K562 (cell line): Measurements from ENCODE around the gene HKDC1. TPM values are rescaled to one million over a fixed set of nuclear protein-coding genes. Genes with fewer than 3 reads are reported as not detected.

ENCODE experiments used
- KLF13 ChIP-seq: fragments of 450-650 bp; IDR thresholded peaks from 2 replicates; pipeline ENCODE4 v1.6.1; 2016; ENCODE audit warnings: missing genetic modification characterization, low read depth, mild to moderate bottlenecking, missing compliant biosample characterization, moderate library complexity, borderline replicate concordance
- MYNN ChIP-seq, 2 experiments: sonication (generic); formaldehyde crosslinking in 1 of 2; IDR thresholded peaks; 2 replicates each; pipeline versions ENCODE4 v1.5.0 to v1.6.1; 2016 to 2020; ENCODE audit warnings: antibody characterized with exemption in 1 of 2, missing genetic modification reagents in 1 of 2
- NFRKB ChIP-seq: fragments of 450-650 bp; IDR thresholded peaks from 2 replicates; pipeline ENCODE4 v1.6.1; 2016; ENCODE audit warnings: low read depth
- PKNOX1 ChIP-seq: fragments of 450-650 bp; IDR thresholded peaks from 2 replicates; pipeline ENCODE4 v1.6.1; 2016
- POLR3G ChIP-seq: IDR thresholded peaks from 2 replicates; pipeline ENCODE4 v1.6.1; 2011; ENCODE audit not compliant: insufficient read length, insufficient replicate concordance; ENCODE audit errors: extremely low read depth
- RUNX1 ChIP-seq: sonication (generic); IDR thresholded peaks from 2 replicates; pipeline ENCODE4 v1.6.1; 2016; ENCODE audit warnings: antibody characterized with exemption, low read depth
- SNIP1 ChIP-seq: fragments of 450-650 bp; IDR thresholded peaks from 2 replicates; pipeline ENCODE4 v1.7.1; 2017; ENCODE audit warnings: low read depth, mild to moderate bottlenecking
- TAL1 ChIP-seq: fragments of 450-650 bp; IDR thresholded peaks from 2 replicates; pipeline ENCODE4 v1.6.1; 2016; ENCODE audit warnings: mild to moderate bottlenecking
- TFE3 ChIP-seq: fragments of 450-650 bp; formaldehyde crosslinking; IDR thresholded peaks from 2 replicates; pipeline ENCODE4 v1.4.0; 2020; ENCODE audit warnings: mild to moderate bottlenecking, mixed read lengths
- ZFX ChIP-seq: sonication (generic); formaldehyde crosslinking; IDR thresholded peaks from 2 replicates; pipeline ENCODE4 v1.8.0; 2022; ENCODE audit warnings: mild to moderate bottlenecking, missing genetic modification reagents, moderate library complexity
- ZNF12 ChIP-seq: sonication (generic); formaldehyde crosslinking; IDR thresholded peaks from 2 replicates; pipeline ENCODE4 v1.4.0; 2020; ENCODE audit warnings: mild to moderate bottlenecking, missing genetic modification reagents
- ZNF253 ChIP-seq: fragments of 250-450 bp; sonication (Bioruptor Pico); conservative IDR thresholded peaks from 2 replicates; pipeline ENCODE4 v1.6.1; 2021; ENCODE audit warnings: mild to moderate bottlenecking
- ZNF263 ChIP-seq: sonication (generic); formaldehyde crosslinking; IDR thresholded peaks from 2 replicates; pipeline ENCODE4 v1.8.0; 2022; ENCODE audit warnings: mild to moderate bottlenecking, missing genetic modification reagents, borderline replicate concordance
- ZNF551 ChIP-seq: fragments of 250-450 bp; sonication (Bioruptor Pico); IDR thresholded peaks from 2 replicates; pipeline ENCODE4 v1.5.0; 2021; ENCODE audit warnings: mild to moderate bottlenecking, moderate library complexity
- ZNF764 ChIP-seq: fragments of 250-450 bp; sonication (Bioruptor Pico); IDR thresholded peaks from 2 replicates; pipeline ENCODE4 v1.4.0; 2020; ENCODE audit warnings: low read depth, mild to moderate bottlenecking, moderate library complexity
- polyA plus RNA-seq, 8 experiments: library from polyadenylated mRNA; depleted of rRNA in 4 of 8; stranded (reverse) in 5 of 8; unstranded in 3 of 8; fragments of >200 nt; fragmentation: Nextera tagmentation in 2 of 8; fragmentation: Illumina TruSeq in 1 of 8; extraction: Ambion mirVana in 2 of 8; extraction: Trizol in 1 of 8; gene quantifications; 2 replicates each; pipeline versions ENCODE4 v1.2.1 to v1.2.3, GENCODE V29; 2011 to 2014; ENCODE audit warnings: inconsistent platforms in 1 of 8, missing spikeins in 1 of 8
- total RNA-seq, 7 experiments: library from RNA; depleted of rRNA in 6 of 7; stranded (reverse); fragments of >200 nt in 6 of 7; fragmentation: Illumina TruSeq in 2 of 7; extraction: Trizol in 2 of 7; gene quantifications; 2 replicates each; pipeline versions ENCODE4 v1.2.1 to v1.2.3, GENCODE V29; 2011 to 2021; ENCODE audit warnings: low replicate concordance in 1 of 7
- TF ChIP-seq, protein P1 (sequence below): fragments of 250-450 bp; sonication (Bioruptor Pico); IDR thresholded peaks from 2 replicates; pipeline ENCODE4 v1.4.0; 2020
- TF ChIP-seq, protein P2 (sequence below), 2 experiments: fragments of 450-650 bp; conservative IDR thresholded peaks; 2 replicates each; pipeline ENCODE4 v1.6.1; 2017; ENCODE audit warnings: mild to moderate bottlenecking in 2 of 2, moderate library complexity in 2 of 2

Gene HKDC1
- total and polyA plus RNA-seq, 9 of the 15 experiments (the other 6 are each of a cell fraction or from before 2014, with no cell fraction given) = 0.04 to 0.22 (median 0.11) TPM; not detected in 5

DNA sequence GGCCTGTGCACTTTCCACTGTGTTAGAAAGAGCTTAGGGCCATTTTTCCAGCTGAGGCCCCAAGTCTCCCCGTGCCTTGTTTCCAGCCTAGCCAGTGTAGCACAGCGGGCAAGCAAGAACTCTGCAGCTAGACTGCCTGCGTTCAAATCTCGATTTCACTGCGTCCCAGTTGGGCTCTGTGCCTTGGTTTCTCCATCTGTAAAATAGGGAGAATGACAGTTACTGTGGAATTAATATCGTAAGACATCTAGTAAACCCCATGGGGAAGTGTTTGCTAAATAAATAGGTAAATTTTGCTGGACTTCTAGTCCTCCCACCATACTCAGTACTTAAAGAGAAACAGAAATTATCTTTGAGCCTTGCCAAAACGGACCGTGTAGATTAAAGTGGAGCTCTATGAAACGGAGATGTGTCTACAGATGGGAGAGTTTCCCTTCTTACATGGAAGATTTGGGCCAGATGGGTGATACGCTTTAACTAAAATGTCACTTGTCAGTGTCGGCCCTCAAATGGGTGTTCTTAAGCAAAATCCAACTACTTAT is 3.5 kb upstream of the HKDC1 start (continued):
- TF ChIP-seq, protein P1, sequence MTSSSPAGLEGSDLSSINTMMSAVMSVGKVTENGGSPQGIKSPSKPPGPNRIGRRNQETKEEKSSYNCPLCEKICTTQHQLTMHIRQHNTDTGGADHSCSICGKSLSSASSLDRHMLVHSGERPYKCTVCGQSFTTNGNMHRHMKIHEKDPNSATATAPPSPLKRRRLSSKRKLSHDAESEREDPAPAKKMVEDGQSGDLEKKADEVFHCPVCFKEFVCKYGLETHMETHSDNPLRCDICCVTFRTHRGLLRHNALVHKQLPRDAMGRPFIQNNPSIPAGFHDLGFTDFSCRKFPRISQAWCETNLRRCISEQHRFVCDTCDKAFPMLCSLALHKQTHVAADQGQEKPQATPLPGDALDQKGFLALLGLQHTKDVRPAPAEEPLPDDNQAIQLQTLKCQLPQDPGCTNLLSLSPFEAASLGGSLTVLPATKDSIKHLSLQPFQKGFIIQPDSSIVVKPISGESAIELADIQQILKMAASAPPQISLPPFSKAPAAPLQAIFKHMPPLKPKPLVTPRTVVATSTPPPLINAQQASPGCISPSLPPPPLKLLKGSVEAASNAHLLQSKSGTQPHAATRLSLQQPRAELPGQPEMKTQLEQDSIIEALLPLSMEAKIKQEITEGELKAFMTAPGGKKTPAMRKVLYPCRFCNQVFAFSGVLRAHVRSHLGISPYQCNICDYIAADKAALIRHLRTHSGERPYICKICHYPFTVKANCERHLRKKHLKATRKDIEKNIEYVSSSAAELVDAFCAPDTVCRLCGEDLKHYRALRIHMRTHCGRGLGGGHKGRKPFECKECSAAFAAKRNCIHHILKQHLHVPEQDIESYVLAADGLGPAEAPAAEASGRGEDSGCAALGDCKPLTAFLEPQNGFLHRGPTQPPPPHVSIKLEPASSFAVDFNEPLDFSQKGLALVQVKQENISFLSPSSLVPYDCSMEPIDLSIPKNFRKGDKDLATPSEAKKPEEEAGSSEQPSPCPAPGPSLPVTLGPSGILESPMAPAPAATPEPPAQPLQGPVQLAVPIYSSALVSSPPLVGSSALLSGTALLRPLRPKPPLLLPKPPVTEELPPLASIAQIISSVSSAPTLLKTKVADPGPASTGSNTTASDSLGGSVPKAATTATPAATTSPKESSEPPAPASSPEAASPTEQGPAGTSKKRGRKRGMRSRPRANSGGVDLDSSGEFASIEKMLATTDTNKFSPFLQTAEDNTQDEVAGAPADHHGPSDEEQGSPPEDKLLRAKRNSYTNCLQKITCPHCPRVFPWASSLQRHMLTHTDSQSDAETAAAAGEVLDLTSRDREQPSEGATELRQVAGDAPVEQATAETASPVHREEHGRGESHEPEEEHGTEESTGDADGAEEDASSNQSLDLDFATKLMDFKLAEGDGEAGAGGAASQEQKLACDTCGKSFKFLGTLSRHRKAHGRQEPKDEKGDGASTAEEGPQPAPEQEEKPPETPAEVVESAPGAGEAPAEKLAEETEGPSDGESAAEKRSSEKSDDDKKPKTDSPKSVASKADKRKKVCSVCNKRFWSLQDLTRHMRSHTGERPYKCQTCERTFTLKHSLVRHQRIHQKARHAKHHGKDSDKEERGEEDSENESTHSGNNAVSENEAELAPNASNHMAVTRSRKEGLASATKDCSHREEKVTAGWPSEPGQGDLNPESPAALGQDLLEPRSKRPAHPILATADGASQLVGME (CRISPR knock-in tag) = no peak
- TF ChIP-seq ZNF551 = no peak
- TF ChIP-seq KLF13 (tag) = 0 out of 2 replicates have a peak, but pooled peaks have one; percentile 22
- no peak for TF ChIP-seq ZFX (CRISPR knock-in tag)
- no peak for TF ChIP-seq ZNF263 (CRISPR knock-in tag)
- no peak for TF ChIP-seq ZNF253 (CRISPR knock-in tag)
- TF ChIP-seq MYNN (IDR thresholded peaks at IDR 0.05) = no peak
- no peak for TF ChIP-seq MYNN (CRISPR knock-in tag; IDR thresholded peaks at IDR 0.05)
- TF ChIP-seq SNIP1 = no peak
- no peak for TF ChIP-seq TFE3 (CRISPR knock-in tag)
- TF ChIP-seq ZNF764 (CRISPR knock-in tag) = no peak
- no peak for TF ChIP-seq ZNF12 (CRISPR knock-in tag)
- TF ChIP-seq, protein P2, sequence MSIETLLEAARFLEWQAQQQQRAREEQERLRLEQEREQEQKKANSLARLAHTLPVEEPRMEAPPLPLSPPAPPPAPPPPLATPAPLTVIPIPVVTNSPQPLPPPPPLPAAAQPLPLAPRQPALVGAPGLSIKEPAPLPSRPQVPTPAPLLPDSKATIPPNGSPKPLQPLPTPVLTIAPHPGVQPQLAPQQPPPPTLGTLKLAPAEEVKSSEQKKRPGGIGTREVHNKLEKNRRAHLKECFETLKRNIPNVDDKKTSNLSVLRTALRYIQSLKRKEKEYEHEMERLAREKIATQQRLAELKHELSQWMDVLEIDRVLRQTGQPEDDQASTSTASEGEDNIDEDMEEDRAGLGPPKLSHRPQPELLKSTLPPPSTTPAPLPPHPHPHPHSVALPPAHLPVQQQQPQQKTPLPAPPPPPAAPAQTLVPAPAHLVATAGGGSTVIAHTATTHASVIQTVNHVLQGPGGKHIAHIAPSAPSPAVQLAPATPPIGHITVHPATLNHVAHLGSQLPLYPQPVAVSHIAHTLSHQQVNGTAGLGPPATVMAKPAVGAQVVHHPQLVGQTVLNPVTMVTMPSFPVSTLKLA (conservative IDR thresholded peaks at IDR 0.05) = no peak
- no peak for TF ChIP-seq TAL1
- no peak for TF ChIP-seq RUNX1
- no peak for TF ChIP-seq PKNOX1
- peak; percentile 85 for TF ChIP-seq NFRKB
- TF ChIP-seq POLR3G = no peak
